ENCODE measurements around the gene METTL26. TPM values are rescaled to one million over a fixed set of nuclear protein-coding genes. Genes with fewer than 3 reads are reported as not detected.

Gene METTL26
- total and polyA plus RNA-seq, 9 of the 15 experiments (the other 6 are each of a cell fraction or from before 2014, with no cell fraction given) = 7.3 to 262 (median 80.9) TPM

GRCh38 chr16:589658-590187 is 46.4 kb downstream of the METTL26 start, which contains the start of gene RAB40C (continued):
- no peak for TF ChIP-seq AFF4 (CRISPR knock-in tag; IDR thresholded peaks at IDR 0.05)
- TF ChIP-seq, protein P1, sequence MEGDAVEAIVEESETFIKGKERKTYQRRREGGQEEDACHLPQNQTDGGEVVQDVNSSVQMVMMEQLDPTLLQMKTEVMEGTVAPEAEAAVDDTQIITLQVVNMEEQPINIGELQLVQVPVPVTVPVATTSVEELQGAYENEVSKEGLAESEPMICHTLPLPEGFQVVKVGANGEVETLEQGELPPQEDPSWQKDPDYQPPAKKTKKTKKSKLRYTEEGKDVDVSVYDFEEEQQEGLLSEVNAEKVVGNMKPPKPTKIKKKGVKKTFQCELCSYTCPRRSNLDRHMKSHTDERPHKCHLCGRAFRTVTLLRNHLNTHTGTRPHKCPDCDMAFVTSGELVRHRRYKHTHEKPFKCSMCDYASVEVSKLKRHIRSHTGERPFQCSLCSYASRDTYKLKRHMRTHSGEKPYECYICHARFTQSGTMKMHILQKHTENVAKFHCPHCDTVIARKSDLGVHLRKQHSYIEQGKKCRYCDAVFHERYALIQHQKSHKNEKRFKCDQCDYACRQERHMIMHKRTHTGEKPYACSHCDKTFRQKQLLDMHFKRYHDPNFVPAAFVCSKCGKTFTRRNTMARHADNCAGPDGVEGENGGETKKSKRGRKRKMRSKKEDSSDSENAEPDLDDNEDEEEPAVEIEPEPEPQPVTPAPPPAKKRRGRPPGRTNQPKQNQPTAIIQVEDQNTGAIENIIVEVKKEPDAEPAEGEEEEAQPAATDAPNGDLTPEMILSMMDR (IDR thresholded peaks at IDR 0.05 in 2 of 3, conservative IDR thresholded peaks at IDR 0.05 in 1 of 3; ENCODE audit: insufficient read depth in 2 of 3, low read depth in 1 of 3, low read length in 3 of 3) = peak in 2 of 3 experiments; percentile 39 to 40; a peak in 3 of 6 replicates
- TF ChIP-seq HOXB6 (CRISPR knock-in tag; IDR thresholded peaks at IDR 0.05; ENCODE audit: borderline replicate concordance) = no peak
- no peak for TF ChIP-seq ZBTB5 (IDR thresholded peaks at IDR 0.05)
- peak; percentile 83 for TF ChIP-seq NEUROD1 (IDR thresholded peaks at IDR 0.05; ENCODE audit: borderline replicate concordance, low read depth, low read length, partially characterized antibody)
- peak; percentile 44; the same call in 1 of the 2 replicates for TF ChIP-seq GMEB1 (CRISPR knock-in tag; IDR thresholded peaks at IDR 0.05)
- TF ChIP-seq SREBF1 (IDR thresholded peaks at IDR 0.05; ENCODE audit: borderline replicate concordance, low read depth, low read length) = peak; percentile 96
- peak; percentile 1; the same call in 1 of the 2 replicates for TF ChIP-seq RB1 (IDR thresholded peaks at IDR 0.05; ENCODE audit: low read depth)
- TF ChIP-seq NFRKB (IDR thresholded peaks at IDR 0.05; ENCODE audit: low read depth) = peak; percentile 52; the same call in 1 of the 2 replicates
- TF ChIP-seq HDAC1 (IDR thresholded peaks at IDR 0.05) = no peak
- TF ChIP-seq CHD2 (IDR thresholded peaks at IDR 0.05; ENCODE audit: low read depth, low read length) = peak; percentile 87
- TF ChIP-seq MEIS2 (IDR thresholded peaks at IDR 0.05; ENCODE audit: partially characterized antibody) = peak; percentile 31
- TF ChIP-seq, protein P2, sequence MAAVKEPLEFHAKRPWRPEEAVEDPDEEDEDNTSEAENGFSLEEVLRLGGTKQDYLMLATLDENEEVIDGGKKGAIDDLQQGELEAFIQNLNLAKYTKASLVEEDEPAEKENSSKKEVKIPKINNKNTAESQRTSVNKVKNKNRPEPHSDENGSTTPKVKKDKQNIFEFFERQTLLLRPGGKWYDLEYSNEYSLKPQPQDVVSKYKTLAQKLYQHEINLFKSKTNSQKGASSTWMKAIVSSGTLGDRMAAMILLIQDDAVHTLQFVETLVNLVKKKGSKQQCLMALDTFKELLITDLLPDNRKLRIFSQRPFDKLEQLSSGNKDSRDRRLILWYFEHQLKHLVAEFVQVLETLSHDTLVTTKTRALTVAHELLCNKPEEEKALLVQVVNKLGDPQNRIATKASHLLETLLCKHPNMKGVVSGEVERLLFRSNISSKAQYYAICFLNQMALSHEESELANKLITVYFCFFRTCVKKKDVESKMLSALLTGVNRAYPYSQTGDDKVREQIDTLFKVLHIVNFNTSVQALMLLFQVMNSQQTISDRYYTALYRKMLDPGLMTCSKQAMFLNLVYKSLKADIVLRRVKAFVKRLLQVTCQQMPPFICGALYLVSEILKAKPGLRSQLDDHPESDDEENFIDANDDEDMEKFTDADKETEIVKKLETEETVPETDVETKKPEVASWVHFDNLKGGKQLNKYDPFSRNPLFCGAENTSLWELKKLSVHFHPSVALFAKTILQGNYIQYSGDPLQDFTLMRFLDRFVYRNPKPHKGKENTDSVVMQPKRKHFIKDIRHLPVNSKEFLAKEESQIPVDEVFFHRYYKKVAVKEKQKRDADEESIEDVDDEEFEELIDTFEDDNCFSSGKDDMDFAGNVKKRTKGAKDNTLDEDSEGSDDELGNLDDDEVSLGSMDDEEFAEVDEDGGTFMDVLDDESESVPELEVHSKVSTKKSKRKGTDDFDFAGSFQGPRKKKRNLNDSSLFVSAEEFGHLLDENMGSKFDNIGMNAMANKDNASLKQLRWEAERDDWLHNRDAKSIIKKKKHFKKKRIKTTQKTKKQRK (IDR thresholded peaks at IDR 0.05; ENCODE audit: borderline replicate concordance, low read depth, low read length) = peak; percentile 75; the same call in 1 of the 2 replicates
- TF ChIP-seq GABPA (tag; conservative IDR thresholded peaks at IDR 0.05; ENCODE audit: low read depth) = peak; percentile 63; the same call in 1 of the 2 replicates
